Mucosa of descending colon (tissue), 3 donors: ENCODE data around the gene ASCC2. TPM values are rescaled to one million over a fixed set of nuclear protein-coding genes. Genes with fewer than 3 reads are reported as not detected.
"Not testable (repeated sequence)": the region's sequence is repeated elsewhere in the genome, so short reads cannot be mapped to it uniquely, and the experiment has no call there.

ENCODE experiments used
- ATAC-seq: fragments of 200-7000 bp; cut with Tn5 transposase; one replicate; pipeline ENCODE4 v1.9.1; 2020; ENCODE audit warnings: mild to moderate bottlenecking, moderate library complexity
- DNase-seq, 3 donors: peaks; one replicate each; pipeline ENCODE4 v3.0.0-alpha.2; 2020
- H3K36me3 ChIP-seq: fragments of 200-600 bp; one replicate; pipeline ENCODE4 v1.8.0; 2021; ENCODE audit warnings: low read depth, mild to moderate bottlenecking
- H3K4me1 ChIP-seq: fragments of 200-600 bp; one replicate; pipeline ENCODE4 v1.8.0; 2021; ENCODE audit warnings: low read depth, mild to moderate bottlenecking
- H3K4me3 ChIP-seq: fragments of 200-600 bp; one replicate; pipeline ENCODE4 v1.8.0; 2021; ENCODE audit warnings: mild to moderate bottlenecking
- H3K9me3 ChIP-seq: fragments of 200-600 bp; one replicate; pipeline ENCODE4 v1.8.0; 2021; ENCODE audit warnings: mild to moderate bottlenecking
- CTCF ChIP-seq: fragments of 200-600 bp; IDR thresholded peaks from one replicate; pipeline ENCODE4 v1.8.0; 2022; ENCODE audit warnings: antibody characterized with exemption, mild to moderate bottlenecking
- intact Hi-C, 2 donors: fragments of 100-400 bp; cut with DNase I in 1 of 2; cut with micrococcal nuclease in 1 of 2; formaldehyde crosslinking; loops; one replicate each; pipeline versions ENCODE4 v1.11.0 to v1.11.1; 2022; cut with DNase I, micrococcal nuclease
- total RNA-seq, 3 donors: library from RNA; stranded (reverse); fragmentation: NEBNext Ultra II Directional in 2 of 3; extraction: Animal tissue kit (Norgen Biotek cat#: 25700) in 2 of 3; gene quantifications; one replicate each; pipeline versions ENCODE4 v1.2.1 to v1.2.4, GENCODE V29; 2021 to 2023
- donor health status: DM: no; HTN: no; CAD: no; lungs with moderate emphysema.
- donor health status: DM: no; HTN: no; CAD: no.
- donor health status: DM: no; HTN: yes; CAD: no.

The ASCC2 gene
- total RNA-seq, 3 donors from 2014 or later = 61.3 to 81.0 (median 63.5) TPM

- peak; percentile 34 for ATAC-seq
- H3K4me1 ChIP-seq = no peaks in the 10 kb centered on the region
- TF ChIP-seq CTCF = no peak
- no peak for DNase-seq
- H3K9me3 ChIP-seq = no peaks in the 10 kb centered on the region
- no peaks in the 10 kb centered on the region for H3K36me3 ChIP-seq
- intact Hi-C loops = no loop called here
- H3K4me3 ChIP-seq = no peak overlapping the region
Observed at GRCh38 chr22:29872144-29872893, 34.2 kb upstream of the ASCC2 start.

DNA sequence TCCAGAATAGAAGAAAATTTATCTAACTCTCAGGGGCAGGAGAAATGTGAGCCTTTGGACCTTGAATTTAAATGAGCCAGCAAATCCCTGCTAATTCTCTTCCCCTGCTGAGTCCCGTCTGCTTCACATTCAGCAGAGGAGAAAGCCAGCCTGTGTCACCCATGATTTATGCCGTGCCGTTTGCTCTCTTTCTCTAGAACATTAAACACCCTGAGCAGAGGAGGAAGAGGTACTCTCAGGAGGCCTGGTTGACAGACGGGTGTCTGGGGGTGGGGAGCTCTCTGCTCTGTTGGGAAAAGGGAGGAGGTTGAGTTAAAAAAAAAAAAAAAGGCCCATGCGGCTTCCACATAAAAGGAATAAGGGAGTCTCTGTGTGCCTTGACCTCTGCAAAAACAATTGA, 33.6 kb upstream of the ASCC2 start:
- no peaks in the 10 kb centered on the region for H3K9me3 ChIP-seq
- no peak for DNase-seq

GRCh38 chr22:29870574-29870973, 32.5 kb upstream of the ASCC2 start:
- no peak for DNase-seq
- no peaks in the 10 kb centered on the region for H3K36me3 ChIP-seq
- H3K9me3 ChIP-seq = no peaks in the 10 kb centered on the region
- no peak for TF ChIP-seq CTCF
- H3K4me1 ChIP-seq = no peaks in the 10 kb centered on the region
- no peak overlapping the region for H3K4me3 ChIP-seq
- intact Hi-C loops = no loop called here
- ATAC-seq = no peak

More for the DNA sequence above, 33.6 kb upstream of the ASCC2 start:
- Histone ChIP-seq H3K4me3 (no peak overlapping the region), H3K4me1 (no peaks in the 10 kb centered on the region), H3K36me3 (no peaks in the 10 kb centered on the region)
- intact Hi-C loops = no loop called here
- TF ChIP-seq CTCF = no peak
- ATAC-seq = peak; percentile 67

DNA sequence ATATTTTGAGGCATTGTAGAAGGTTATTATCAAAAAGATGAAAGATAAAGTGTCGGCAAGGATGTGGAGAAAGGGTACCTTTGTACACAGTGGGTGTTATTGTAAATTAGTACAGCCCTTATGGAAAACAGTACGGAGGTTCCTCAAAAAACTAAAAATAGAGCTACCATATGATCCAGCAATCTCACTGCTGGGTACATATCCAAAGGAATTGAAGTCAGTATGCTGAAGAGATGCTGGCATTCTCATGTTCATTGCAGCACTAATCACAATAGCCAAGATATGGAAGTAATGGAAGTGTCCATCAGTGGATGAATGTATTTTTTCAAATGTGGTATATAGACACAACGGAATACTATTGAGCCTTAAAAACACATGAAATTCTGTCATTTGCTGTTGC, 29.8 kb upstream of the ASCC2 start:
- Histone ChIP-seq H3K36me3 (no peaks in the 10 kb centered on the region), H3K4me3 (no peak overlapping the region), H3K9me3 (no peaks in the 10 kb centered on the region), H3K4me1 (no peaks in the 10 kb centered on the region)
- intact Hi-C loops = no loop called here
- DNase-seq (no peak), ATAC-seq (no peak)
- TF ChIP-seq CTCF = no peak

DNA sequence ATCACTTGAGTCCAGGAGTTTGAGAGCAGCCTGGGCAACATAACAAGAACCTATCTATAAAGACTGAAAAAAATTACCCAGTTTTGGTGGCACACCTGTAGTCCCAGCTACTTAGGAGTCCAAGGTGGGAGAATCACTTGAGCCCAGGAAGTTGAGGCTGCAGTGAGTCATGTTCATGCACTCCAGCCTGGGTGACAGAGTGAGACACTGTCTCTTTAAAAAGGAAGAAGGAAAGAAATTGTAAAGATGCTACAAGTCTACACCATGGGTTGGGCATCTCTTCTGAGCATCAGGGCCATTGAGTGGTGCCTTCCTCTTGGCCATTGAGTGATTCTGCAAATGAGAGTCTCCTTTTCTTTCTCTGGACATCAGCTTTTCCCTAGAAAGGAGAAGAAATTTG, 29.2 kb upstream of the ASCC2 start:
- H3K9me3 ChIP-seq = no peaks in the 10 kb centered on the region
- DNase-seq = no peak
- no peak for ATAC-seq
- no peaks in the 10 kb centered on the region for H3K36me3 ChIP-seq
- H3K4me1 ChIP-seq = no peaks in the 10 kb centered on the region
- intact Hi-C loops = no loop called here
- TF ChIP-seq CTCF = no peak
- no peak overlapping the region for H3K4me3 ChIP-seq

DNA sequence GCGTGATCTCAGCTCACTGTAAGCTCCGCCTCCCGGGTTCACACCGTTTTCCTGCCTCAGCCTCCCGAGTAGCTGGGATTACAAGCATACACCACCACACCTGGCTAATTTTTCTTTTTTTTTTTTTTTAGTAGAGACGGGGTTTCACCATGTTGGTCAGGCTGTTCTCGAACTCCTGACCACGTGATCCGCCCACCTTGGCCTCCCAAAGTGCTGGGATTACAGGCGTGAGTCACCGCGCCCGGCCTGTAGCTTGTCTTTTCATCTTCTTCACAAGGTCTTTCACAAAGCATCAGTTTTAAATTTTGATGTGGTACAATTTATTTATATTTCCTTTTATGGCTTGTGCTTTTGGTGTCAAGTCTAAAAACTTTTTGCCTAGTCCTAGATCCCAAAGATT, 27.5 kb upstream of the ASCC2 start:
- H3K4me3 ChIP-seq, H3K4me1 ChIP-seq, intact Hi-C loops, ATAC-seq, DNase-seq, H3K36me3 ChIP-seq, H3K9me3 ChIP-seq: not testable (repeated sequence)
